HEK293 (cell line): ENCODE results near the gene CACNA2D1.

Experiments
- CTCF ChIA-PET: fragments of 350-600 bp; formaldehyde crosslinking; extraction: SDS; loops from one replicate; lab custom pipeline; 2021; ENCODE audit warnings: antibody characterized with exemption; lab: Yijun Ruan, JAX
- POLR2A ChIA-PET: fragments of 300-600 bp; formaldehyde crosslinking; extraction: SDS; loops from one replicate; lab custom pipeline; 2020; ENCODE audit warnings: antibody characterized with exemption, inconsistent platforms; lab: Yijun Ruan, JAX
- H3K27ac ChIP-seq: fragments of 200-500 bp; sonication (Bioruptor generic); 2 replicates; pipeline ENCODE4 v1.5.1; 2014; ENCODE audit warnings: low read depth, low read length, control low read depth, inconsistent platforms; ENCODE audit errors: extremely low read depth
- H3K36me3 ChIP-seq, 2 experiments: fragments of 200-500 bp in 1 of 2; sonication (Bioruptor generic) in 1 of 2; 1 replicate in 1 of 2; 2 replicates in 1 of 2; pipeline ENCODE4 v1.5.1; 2014 to 2017; ENCODE audit warnings: inconsistent platforms in 2 of 2, low read length in 2 of 2; ENCODE audit not compliant: control insufficient read depth in 2 of 2, insufficient read depth in 1 of 2
- H3K4me1 ChIP-seq: fragments of 200-500 bp; sonication (Bioruptor generic); 2 replicates; pipeline ENCODE4 v1.5.1; 2014; ENCODE audit warnings: mild to moderate bottlenecking, low read length, inconsistent platforms; ENCODE audit not compliant: control insufficient read depth, insufficient read depth
- H3K4me3 ChIP-seq: 2 replicates; pipeline ENCODE4 v1.5.1; 2011; ENCODE audit warnings: low read depth, mild to moderate bottlenecking, control low read depth, low read length, moderate library complexity
- H3K9me3 ChIP-seq: fragments of 200-500 bp; sonication (Bioruptor generic); 2 replicates; pipeline ENCODE4 v1.5.1; 2014; ENCODE audit warnings: low read depth, low read length, inconsistent platforms; ENCODE audit not compliant: control insufficient read depth, insufficient read depth
- GFI1B ChIP-seq: fragments of 450-650 bp; formaldehyde crosslinking; IDR thresholded peaks from 2 replicates; pipeline ENCODE4 v1.5.1; 2016; ENCODE audit warnings: missing biosample characterization, missing genetic modification characterization
- GLIS2 ChIP-seq: fragments of 450-650 bp; formaldehyde crosslinking; IDR thresholded peaks from 2 replicates; pipeline ENCODE4 v1.5.1; 2016; ENCODE audit warnings: missing biosample characterization, missing genetic modification characterization
- HOXA7 ChIP-seq: sonication (generic); formaldehyde crosslinking; IDR thresholded peaks from 2 replicates; pipeline ENCODE4 v1.8.1; 2022; ENCODE audit warnings: missing genetic modification reagents, borderline replicate concordance
- KLF1 ChIP-seq: fragments of 450-650 bp; formaldehyde crosslinking; IDR thresholded peaks from 2 replicates; pipeline ENCODE4 v1.5.1; 2016; ENCODE audit warnings: missing biosample characterization, missing genetic modification characterization
- OVOL3 ChIP-seq: fragments of 450-650 bp; formaldehyde crosslinking; IDR thresholded peaks from 2 replicates; pipeline ENCODE4 v1.5.1; 2016; ENCODE audit warnings: missing biosample characterization, missing genetic modification characterization
- SCRT2 ChIP-seq: fragments of 450-650 bp; formaldehyde crosslinking; IDR thresholded peaks from 2 replicates; pipeline ENCODE4 v1.5.1; 2016; ENCODE audit warnings: missing biosample characterization, missing genetic modification characterization
- ZBTB7A ChIP-seq: fragments of 450-650 bp; formaldehyde crosslinking; IDR thresholded peaks from 2 replicates; pipeline ENCODE4 v1.5.1; 2016; ENCODE audit warnings: low read depth, missing biosample characterization, missing genetic modification characterization
- ZNF10 ChIP-seq: fragments of 450-650 bp; formaldehyde crosslinking; IDR thresholded peaks from 2 replicates; pipeline ENCODE4 v1.5.1; 2017; ENCODE audit warnings: missing biosample characterization, missing genetic modification characterization
- ZNF16 ChIP-seq: fragments of 450-650 bp; formaldehyde crosslinking; IDR thresholded peaks from 2 replicates; pipeline ENCODE4 v1.5.1; 2016; ENCODE audit warnings: low read depth, missing biosample characterization, missing genetic modification characterization
- ZNF184 ChIP-seq: fragments of 450-650 bp; IDR thresholded peaks from 2 replicates; pipeline ENCODE4 v1.5.1; 2018; ENCODE audit warnings: missing biosample characterization, mild to moderate bottlenecking, missing genetic modification characterization
- ZNF302 ChIP-seq: fragments of 450-650 bp; formaldehyde crosslinking; IDR thresholded peaks from 2 replicates; pipeline ENCODE4 v1.5.1; 2016; ENCODE audit warnings: missing biosample characterization, missing genetic modification characterization, low read depth
- ZNF404 ChIP-seq: fragments of 450-650 bp; formaldehyde crosslinking; IDR thresholded peaks from 2 replicates; pipeline ENCODE4 v1.5.1; 2017; ENCODE audit warnings: missing biosample characterization, missing genetic modification characterization
- ZNF423 ChIP-seq: fragments of 450-650 bp; formaldehyde crosslinking; IDR thresholded peaks from 2 replicates; pipeline ENCODE4 v1.5.1; 2016; ENCODE audit warnings: missing biosample characterization, missing genetic modification characterization
- ZNF473 ChIP-seq: fragments of 450-650 bp; formaldehyde crosslinking; IDR thresholded peaks from 2 replicates; pipeline ENCODE4 v1.5.1; 2017; ENCODE audit warnings: missing biosample characterization, missing genetic modification characterization
- ZNF624 ChIP-seq: fragments of 450-650 bp; formaldehyde crosslinking; IDR thresholded peaks from 2 replicates; pipeline ENCODE4 v1.5.1; 2017; ENCODE audit warnings: missing biosample characterization, missing genetic modification characterization
- ZNF629 ChIP-seq: fragments of 450-650 bp; formaldehyde crosslinking; IDR thresholded peaks from 2 replicates; pipeline ENCODE4 v1.5.1; 2017; ENCODE audit warnings: missing biosample characterization, missing genetic modification characterization
- ZNF701 ChIP-seq: fragments of 450-650 bp; formaldehyde crosslinking; IDR thresholded peaks from 2 replicates; pipeline ENCODE4 v1.5.1; 2016; ENCODE audit warnings: missing biosample characterization, missing genetic modification characterization
- ZNF830 ChIP-seq: fragments of 450-650 bp; IDR thresholded peaks from 2 replicates; pipeline ENCODE4 v1.5.0; 2018; ENCODE audit warnings: missing biosample characterization, missing genetic modification characterization, low read depth, mild to moderate bottlenecking, moderate library complexity
- TF ChIP-seq, protein P1 (sequence below): fragments of 450-650 bp; formaldehyde crosslinking; IDR thresholded peaks from 2 replicates; pipeline ENCODE4; 2016; ENCODE audit warnings: missing biosample characterization, missing genetic modification characterization
- TF ChIP-seq, protein P2 (sequence below): fragments of 450-650 bp; formaldehyde crosslinking; conservative IDR thresholded peaks from 2 replicates; pipeline ENCODE4 v1.5.1; 2016; ENCODE audit warnings: low read depth, missing biosample characterization, missing genetic modification characterization
- TF ChIP-seq, protein P3 (sequence below): fragments of 450-650 bp; formaldehyde crosslinking; IDR thresholded peaks from 2 replicates; pipeline ENCODE4 v1.5.1; 2017; ENCODE audit warnings: missing biosample characterization, missing genetic modification characterization
- TF ChIP-seq, protein P4 (sequence below): fragments of 450-650 bp; formaldehyde crosslinking; IDR thresholded peaks from 2 replicates; pipeline ENCODE4 v1.5.1; 2016; ENCODE audit warnings: missing biosample characterization, missing genetic modification characterization
- TF ChIP-seq, protein P5 (sequence below): fragments of 450-650 bp; formaldehyde crosslinking; IDR thresholded peaks from 2 replicates; pipeline ENCODE4 v1.5.1; 2016; ENCODE audit warnings: missing biosample characterization, missing genetic modification characterization
- TF ChIP-seq, protein P6 (sequence below): fragments of 450-650 bp; formaldehyde crosslinking; IDR thresholded peaks from 2 replicates; pipeline ENCODE4 v1.5.1; 2016; ENCODE audit warnings: missing biosample characterization, missing genetic modification characterization

CACNA2D1 gene

DNA sequence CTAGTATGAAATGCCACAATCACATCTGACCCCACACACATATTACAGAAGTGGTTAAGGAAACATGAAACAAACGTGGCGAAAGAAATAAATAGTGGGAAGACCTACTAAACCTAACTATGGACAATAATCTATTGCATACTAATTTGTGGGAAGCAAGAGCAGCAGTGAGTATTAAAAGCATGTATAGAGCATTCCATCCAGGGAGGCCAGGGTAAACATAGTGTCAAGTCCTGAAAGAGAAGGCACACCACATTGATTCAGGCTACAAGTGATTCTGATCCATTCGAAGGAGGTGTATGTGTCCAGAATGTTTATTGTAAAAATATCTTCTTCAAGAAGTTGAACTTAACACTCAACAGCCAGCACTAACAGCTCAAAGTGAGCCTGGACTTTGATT lies 29.2 kb downstream of the CACNA2D1 start (continued):
- TF ChIP-seq, protein P1, sequence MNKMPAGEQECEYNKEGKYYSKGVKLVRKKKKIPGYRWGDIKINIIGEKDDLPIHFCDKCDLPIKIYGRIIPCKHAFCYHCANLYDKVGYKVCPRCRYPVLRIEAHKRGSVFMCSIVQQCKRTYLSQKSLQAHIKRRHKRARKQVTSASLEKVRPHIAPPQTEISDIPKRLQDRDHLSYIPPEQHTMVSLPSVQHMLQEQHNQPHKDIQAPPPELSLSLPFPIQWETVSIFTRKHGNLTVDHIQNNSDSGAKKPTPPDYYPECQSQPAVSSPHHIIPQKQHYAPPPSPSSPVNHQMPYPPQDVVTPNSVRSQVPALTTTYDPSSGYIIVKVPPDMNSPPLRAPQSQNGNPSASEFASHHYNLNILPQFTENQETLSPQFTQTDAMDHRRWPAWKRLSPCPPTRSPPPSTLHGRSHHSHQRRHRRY (tag by site-specific recombination), result no peak
- TF ChIP-seq, protein P2, sequence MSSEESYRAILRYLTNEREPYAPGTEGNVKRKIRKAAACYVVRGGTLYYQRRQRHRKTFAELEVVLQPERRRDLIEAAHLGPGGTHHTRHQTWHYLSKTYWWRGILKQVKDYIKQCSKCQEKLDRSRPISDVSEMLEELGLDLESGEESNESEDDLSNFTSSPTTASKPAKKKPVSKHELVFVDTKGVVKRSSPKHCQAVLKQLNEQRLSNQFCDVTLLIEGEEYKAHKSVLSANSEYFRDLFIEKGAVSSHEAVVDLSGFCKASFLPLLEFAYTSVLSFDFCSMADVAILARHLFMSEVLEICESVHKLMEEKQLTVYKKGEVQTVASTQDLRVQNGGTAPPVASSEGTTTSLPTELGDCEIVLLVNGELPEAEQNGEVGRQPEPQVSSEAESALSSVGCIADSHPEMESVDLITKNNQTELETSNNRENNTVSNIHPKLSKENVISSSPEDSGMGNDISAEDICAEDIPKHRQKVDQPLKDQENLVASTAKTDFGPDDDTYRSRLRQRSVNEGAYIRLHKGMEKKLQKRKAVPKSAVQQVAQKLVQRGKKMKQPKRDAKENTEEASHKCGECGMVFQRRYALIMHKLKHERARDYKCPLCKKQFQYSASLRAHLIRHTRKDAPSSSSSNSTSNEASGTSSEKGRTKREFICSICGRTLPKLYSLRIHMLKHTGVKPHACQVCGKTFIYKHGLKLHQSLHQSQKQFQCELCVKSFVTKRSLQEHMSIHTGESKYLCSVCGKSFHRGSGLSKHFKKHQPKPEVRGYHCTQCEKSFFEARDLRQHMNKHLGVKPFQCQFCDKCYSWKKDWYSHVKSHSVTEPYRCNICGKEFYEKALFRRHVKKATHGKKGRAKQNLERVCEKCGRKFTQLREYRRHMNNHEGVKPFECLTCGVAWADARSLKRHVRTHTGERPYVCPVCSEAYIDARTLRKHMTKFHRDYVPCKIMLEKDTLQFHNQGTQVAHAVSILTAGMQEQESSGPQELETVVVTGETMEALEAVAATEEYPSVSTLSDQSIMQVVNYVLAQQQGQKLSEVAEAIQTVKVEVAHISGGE (tag by site-specific recombination), result no peak
- TF ChIP-seq ZNF701 (tag by site-specific recombination) (no peak), SCRT2 (tag by site-specific recombination) (no peak)

DNA sequence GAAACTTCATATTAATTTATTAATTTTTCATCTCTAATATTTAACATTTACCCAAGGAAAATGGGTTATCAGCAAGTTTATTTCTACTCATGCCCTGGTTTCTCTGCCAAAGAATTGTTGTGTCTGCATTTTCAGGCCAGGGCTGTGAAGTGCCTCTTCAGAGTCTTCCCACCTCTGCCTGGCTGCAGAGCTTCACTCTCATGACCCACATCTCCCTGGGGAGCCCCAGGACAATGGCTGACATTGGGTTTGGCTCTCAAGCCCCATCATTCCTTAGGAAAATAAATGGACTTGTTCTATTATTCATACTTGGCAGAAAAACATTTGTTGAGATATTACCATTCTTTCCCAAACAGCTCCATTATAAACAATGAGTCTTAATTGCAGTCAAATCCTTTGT lies 30.3 kb downstream of the CACNA2D1 start:
- ChIA-PET POLR2A (no interaction called here), CTCF (no interaction called here)
- H3K27ac ChIP-seq, result no peak overlapping the region
- TF ChIP-seq, protein P3, sequence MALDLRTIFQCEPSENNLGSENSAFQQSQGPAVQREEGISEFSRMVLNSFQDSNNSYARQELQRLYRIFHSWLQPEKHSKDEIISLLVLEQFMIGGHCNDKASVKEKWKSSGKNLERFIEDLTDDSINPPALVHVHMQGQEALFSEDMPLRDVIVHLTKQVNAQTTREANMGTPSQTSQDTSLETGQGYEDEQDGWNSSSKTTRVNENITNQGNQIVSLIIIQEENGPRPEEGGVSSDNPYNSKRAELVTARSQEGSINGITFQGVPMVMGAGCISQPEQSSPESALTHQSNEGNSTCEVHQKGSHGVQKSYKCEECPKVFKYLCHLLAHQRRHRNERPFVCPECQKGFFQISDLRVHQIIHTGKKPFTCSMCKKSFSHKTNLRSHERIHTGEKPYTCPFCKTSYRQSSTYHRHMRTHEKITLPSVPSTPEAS (tag by site-specific recombination), result no peak
- TF ChIP-seq ZNF624 (tag by site-specific recombination) (no peak), GFI1B (tag by site-specific recombination) (no peak), ZNF302 (tag by site-specific recombination) (no peak)
- H3K4me3 ChIP-seq, result no peak overlapping the region
- no peaks in the 10 kb centered on the region for H3K9me3 ChIP-seq
- H3K4me1 ChIP-seq, result no peaks in the 10 kb centered on the region
- no peaks in the 10 kb centered on the region for H3K36me3 ChIP-seq

DNA sequence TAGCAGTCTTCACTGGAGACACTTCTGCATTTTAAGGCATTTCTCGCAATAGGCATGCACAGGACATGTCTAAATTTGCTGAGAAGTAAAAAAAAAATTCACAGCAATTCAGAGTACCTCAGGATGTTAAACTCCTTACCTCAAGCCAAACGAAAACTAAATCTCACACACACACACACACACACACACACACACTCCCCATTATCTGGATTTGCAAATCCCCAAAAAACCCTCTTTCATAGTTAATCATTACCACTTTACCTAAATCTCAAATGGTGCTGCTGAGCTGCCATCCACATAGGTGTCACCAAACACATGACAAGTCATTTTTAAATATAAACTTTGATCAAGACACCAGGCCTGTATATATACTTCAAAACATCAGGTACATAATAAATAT lies 31.8 kb downstream of the CACNA2D1 start:
- H3K9me3 ChIP-seq, result no peaks in the 10 kb centered on the region
- H3K36me3 ChIP-seq, result no peaks in the 10 kb centered on the region
- H3K27ac ChIP-seq, result no peak overlapping the region
- no peaks in the 10 kb centered on the region for H3K4me1 ChIP-seq
- POLR2A ChIA-PET, result no interaction called here
- CTCF ChIA-PET, result no interaction called here
- no peak overlapping the region for H3K4me3 ChIP-seq
- TF ChIP-seq ZNF624 (tag by site-specific recombination) (no peak), ZNF184 (no peak), GLIS2 (no peak), ZNF423 (tag by site-specific recombination) (no peak), HOXA7 (CRISPR knock-in tag) (no peak), ZNF629 (no peak), OVOL3 (tag by site-specific recombination) (no peak), KLF1 (no peak), ZBTB7A (tag by site-specific recombination) (no peak), ZNF473 (no peak), ZNF404 (tag by site-specific recombination) (no peak), ZNF830 (tag by site-specific recombination) (no peak), ZNF16 (no peak), ZNF10 (tag by site-specific recombination) (no peak)
- TF ChIP-seq, protein P4, sequence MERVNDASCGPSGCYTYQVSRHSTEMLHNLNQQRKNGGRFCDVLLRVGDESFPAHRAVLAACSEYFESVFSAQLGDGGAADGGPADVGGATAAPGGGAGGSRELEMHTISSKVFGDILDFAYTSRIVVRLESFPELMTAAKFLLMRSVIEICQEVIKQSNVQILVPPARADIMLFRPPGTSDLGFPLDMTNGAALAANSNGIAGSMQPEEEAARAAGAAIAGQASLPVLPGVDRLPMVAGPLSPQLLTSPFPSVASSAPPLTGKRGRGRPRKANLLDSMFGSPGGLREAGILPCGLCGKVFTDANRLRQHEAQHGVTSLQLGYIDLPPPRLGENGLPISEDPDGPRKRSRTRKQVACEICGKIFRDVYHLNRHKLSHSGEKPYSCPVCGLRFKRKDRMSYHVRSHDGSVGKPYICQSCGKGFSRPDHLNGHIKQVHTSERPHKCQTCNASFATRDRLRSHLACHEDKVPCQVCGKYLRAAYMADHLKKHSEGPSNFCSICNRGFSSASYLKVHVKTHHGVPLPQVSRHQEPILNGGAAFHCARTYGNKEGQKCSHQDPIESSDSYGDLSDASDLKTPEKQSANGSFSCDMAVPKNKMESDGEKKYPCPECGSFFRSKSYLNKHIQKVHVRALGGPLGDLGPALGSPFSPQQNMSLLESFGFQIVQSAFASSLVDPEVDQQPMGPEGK (tag by site-specific recombination), result no peak
- TF ChIP-seq, protein P5, sequence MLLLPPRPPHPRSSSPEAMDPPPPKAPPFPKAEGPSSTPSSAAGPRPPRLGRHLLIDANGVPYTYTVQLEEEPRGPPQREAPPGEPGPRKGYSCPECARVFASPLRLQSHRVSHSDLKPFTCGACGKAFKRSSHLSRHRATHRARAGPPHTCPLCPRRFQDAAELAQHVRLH (tag by site-specific recombination), result no peak
- TF ChIP-seq, protein P3 (tag by site-specific recombination), result no peak
- TF ChIP-seq, protein P6, sequence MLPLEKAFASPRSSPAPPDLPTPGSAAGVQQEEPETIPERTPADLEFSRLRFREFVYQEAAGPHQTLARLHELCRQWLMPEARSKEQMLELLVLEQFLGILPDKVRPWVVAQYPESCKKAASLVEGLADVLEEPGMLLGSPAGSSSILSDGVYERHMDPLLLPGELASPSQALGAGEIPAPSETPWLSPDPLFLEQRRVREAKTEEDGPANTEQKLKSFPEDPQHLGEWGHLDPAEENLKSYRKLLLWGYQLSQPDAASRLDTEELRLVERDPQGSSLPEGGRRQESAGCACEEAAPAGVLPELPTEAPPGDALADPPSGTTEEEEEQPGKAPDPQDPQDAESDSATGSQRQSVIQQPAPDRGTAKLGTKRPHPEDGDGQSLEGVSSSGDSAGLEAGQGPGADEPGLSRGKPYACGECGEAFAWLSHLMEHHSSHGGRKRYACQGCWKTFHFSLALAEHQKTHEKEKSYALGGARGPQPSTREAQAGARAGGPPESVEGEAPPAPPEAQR (tag by site-specific recombination), result no peak
